Activated naive CD8-positive, alpha-beta T cell (primary cell): ENCODE measurements around the gene ABHD17A.

Source experiments
- H3K27ac Mint-ChIP-seq: one replicate; pipeline ENCODE4 v1.8.0; 2021; ENCODE audit warnings: mixed read lengths
- H3K27me3 Mint-ChIP-seq: one replicate; pipeline ENCODE4 v1.8.0; 2021; ENCODE audit warnings: mixed read lengths
- H3K36me3 Mint-ChIP-seq: one replicate; pipeline ENCODE4 v1.8.0; 2021; ENCODE audit warnings: mixed read lengths
- H3K4me1 Mint-ChIP-seq: one replicate; pipeline ENCODE4 v1.8.0; 2021; ENCODE audit warnings: low read depth, mixed read lengths
- H3K4me3 Mint-ChIP-seq: one replicate; pipeline ENCODE4 v1.8.0; 2021; ENCODE audit warnings: mild to moderate bottlenecking, mixed read lengths
- H3K9me3 Mint-ChIP-seq: one replicate; pipeline ENCODE4 v1.8.0; 2021; ENCODE audit warnings: low read depth, mixed read lengths

Gene ABHD17A

DNA sequence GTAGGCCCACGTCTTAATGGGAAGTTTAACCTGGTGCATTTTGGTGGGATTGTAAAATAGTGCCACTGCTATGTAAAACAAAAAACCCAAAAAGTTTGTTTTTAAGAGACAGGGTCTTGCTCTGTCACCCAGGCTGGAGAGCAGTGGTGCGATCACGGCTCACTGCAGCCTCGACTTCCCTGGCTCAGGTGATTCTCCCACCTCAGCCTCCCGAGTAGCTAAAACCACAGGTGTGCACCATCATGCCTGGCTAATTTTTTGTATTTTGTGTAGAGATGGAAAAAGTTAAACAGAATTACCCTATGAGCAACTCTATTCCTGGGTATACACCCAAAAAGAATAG lies 36.2 kb downstream of the ABHD17A start:
- no peaks in the 10 kb centered on the region for H3K9me3 Mint-ChIP-seq
- no peaks in the 10 kb centered on the region for H3K27me3 Mint-ChIP-seq
- H3K27ac Mint-ChIP-seq = peak overlapping the region; percentile 85
- H3K4me1 Mint-ChIP-seq = peaks cover 52% of the 10 kb centered on the region
- peak overlapping the region; percentile 64 for H3K4me3 Mint-ChIP-seq
- no peaks in the 10 kb centered on the region for H3K36me3 Mint-ChIP-seq

- Mint-ChIP-seq H3K27me3 (no peaks in the 10 kb centered on the region), H3K27ac (peak within 1 kb of the TSS; percentile 94), H3K4me1 (peaks cover 56% of the 10 kb centered on the region), H3K9me3 (no peaks in the 10 kb centered on the region), H3K4me3 (peak within 1 kb of the TSS; percentile 93), H3K36me3 (no peaks in the 10 kb centered on the region)
These were observed 36.7 kb downstream of the ABHD17A start, which contains the start of gene REXO1 for GRCh38 chr19:1848399-1849131. TSS of gene REXO1 (minus strand) at chr19:1848483. CDS start at chr19:1848358, 125 bp downstream.

GRCh38 chr19:1847684-1848398 lies 37.5 kb downstream of the ABHD17A start:
- Mint-ChIP-seq H3K36me3 (no peaks in the 10 kb centered on the region), H3K4me3 (peak overlapping the region; percentile 93), H3K4me1 (peaks cover 52% of the 10 kb centered on the region), H3K9me3 (no peaks in the 10 kb centered on the region), H3K27me3 (no peaks in the 10 kb centered on the region), H3K27ac (peak overlapping the region; percentile 94)

DNA sequence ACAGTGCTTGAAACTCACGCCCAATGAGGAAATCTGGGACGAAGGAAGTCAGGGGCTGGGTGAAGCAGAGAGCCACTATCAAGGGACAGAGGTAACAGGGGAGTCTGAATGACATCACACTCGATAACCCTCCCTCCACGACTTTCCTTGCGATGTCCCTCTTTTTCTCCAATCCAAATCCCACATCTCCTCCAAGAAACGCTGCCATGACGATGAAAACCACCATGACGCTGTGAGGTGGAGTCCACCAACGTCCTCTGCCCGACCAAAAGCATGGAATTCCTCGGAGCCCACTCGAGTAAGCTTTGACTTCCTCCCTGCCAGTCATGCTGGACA lies 38.0 kb downstream of the ABHD17A start:
- Mint-ChIP-seq H3K4me3 (peak overlapping the region; percentile 93), H3K4me1 (peaks cover 57% of the 10 kb centered on the region), H3K36me3 (no peaks in the 10 kb centered on the region), H3K27me3 (no peaks in the 10 kb centered on the region), H3K9me3 (no peaks in the 10 kb centered on the region), H3K27ac (peak overlapping the region; percentile 94)

- H3K9me3 Mint-ChIP-seq = no peaks in the 10 kb centered on the region
- no peaks in the 10 kb centered on the region for H3K36me3 Mint-ChIP-seq
- H3K4me3 Mint-ChIP-seq = peak overlapping the region; percentile 93
- peaks cover 61% of the 10 kb centered on the region for H3K4me1 Mint-ChIP-seq
- no peaks in the 10 kb centered on the region for H3K27me3 Mint-ChIP-seq
- peak overlapping the region; percentile 94 for H3K27ac Mint-ChIP-seq
These were observed 38.6 kb downstream of the ABHD17A start for GRCh38 chr19:1846517-1847204.

- peak overlapping the region; percentile 93 for H3K4me3 Mint-ChIP-seq
- H3K4me1 Mint-ChIP-seq = peaks cover 61% of the 10 kb centered on the region
- H3K27me3 Mint-ChIP-seq = no peaks in the 10 kb centered on the region
- H3K27ac Mint-ChIP-seq = peak overlapping the region; percentile 54
- H3K36me3 Mint-ChIP-seq = no peaks in the 10 kb centered on the region
- no peaks in the 10 kb centered on the region for H3K9me3 Mint-ChIP-seq
These were observed 39.7 kb downstream of the ABHD17A start for GRCh38 chr19:1845642-1846041.

GRCh38 chr19:1845125-1845515 lies 40.2 kb downstream of the ABHD17A start:
- no peaks in the 10 kb centered on the region for H3K9me3 Mint-ChIP-seq
- no peaks in the 10 kb centered on the region for H3K36me3 Mint-ChIP-seq

DNA sequence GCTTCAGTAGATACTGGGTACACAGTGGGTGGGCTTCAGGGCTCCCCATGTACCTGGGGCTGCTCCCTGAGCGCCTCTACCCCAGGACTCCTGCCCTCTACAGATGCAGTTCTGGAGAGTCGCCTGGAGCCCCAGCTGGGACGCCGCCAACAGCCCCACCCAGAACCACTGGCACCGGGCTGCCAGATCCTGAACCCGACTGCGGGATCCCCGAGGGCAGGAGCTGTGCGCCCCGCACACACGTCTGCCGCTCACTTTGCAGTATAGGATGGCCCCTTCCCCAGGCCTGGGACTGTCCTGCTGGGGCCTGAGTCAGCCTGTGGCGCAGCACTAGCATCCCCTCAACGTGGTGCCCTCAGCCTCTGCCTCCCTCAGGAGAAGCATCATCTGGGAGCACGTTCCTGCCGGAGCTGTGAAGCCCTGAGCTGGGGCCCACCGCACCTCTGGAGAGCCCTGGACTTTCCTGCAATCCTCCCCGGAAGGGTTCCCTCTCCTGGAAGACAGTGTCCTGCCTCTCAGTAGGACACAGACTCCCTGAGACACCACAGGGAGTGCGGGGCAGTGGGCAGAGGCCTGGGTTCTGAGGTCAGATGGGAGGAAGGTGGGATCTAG lies 40.7 kb downstream of the ABHD17A start:
- Mint-ChIP-seq H3K36me3 (no peaks in the 10 kb centered on the region), H3K4me3 (peak overlapping the region; percentile 23)

More at GRCh38 chr19:1845125-1845515, 40.2 kb downstream of the ABHD17A start:
- H3K4me3 Mint-ChIP-seq = no peak overlapping the region
- no peaks in the 10 kb centered on the region for H3K27me3 Mint-ChIP-seq
- peaks cover 61% of the 10 kb centered on the region for H3K4me1 Mint-ChIP-seq
- no peak overlapping the region for H3K27ac Mint-ChIP-seq

DNA sequence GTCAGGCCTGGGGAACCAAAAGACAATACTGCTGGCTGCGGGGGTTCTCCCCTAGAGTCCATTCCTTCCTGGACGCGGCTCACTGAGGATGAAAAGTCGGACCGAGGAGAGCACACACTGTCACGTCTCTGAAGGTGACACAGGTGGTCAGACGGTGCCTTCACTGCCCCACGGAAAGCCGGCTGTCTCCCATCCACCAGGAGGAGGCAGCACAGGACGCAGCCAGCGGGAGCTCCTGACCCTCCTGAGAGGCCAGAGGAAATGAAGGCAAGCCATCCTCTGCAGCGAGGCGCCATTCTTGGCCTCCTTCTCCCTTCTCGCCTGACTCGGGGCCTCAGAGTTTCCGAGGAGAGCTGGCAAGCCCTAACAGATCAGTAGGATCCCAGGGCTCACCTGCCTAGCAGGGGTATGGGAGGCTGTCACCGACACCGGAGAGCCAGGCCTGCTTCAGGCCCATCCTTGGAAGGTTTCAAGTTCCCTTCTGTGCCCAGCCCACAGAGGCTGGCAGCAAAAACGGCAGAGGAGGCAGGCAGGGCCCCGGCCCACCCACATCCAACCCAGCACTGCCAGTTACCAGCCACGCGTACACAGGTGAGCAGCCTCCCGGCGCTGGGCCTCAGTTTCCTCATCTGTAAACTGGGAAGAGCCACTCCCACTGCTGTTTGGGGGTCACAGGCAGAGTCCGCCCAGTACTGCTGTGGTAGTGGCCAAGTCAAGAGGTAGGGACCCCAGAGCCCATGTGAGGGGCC lies 41.5 kb downstream of the ABHD17A start:
- H3K36me3 Mint-ChIP-seq = no peaks in the 10 kb centered on the region

More for the DNA sequence above, 40.7 kb downstream of the ABHD17A start:
- Mint-ChIP-seq H3K27me3 (no peaks in the 10 kb centered on the region), H3K9me3 (no peaks in the 10 kb centered on the region), H3K27ac (no peak overlapping the region), H3K4me1 (peaks cover 59% of the 10 kb centered on the region)

GRCh38 chr19:1843116-1843515 lies 42.2 kb downstream of the ABHD17A start:
- Mint-ChIP-seq H3K36me3 (no peaks in the 10 kb centered on the region), H3K9me3 (no peaks in the 10 kb centered on the region)

More for the DNA sequence above, 41.5 kb downstream of the ABHD17A start:
- Mint-ChIP-seq H3K4me3 (no peak overlapping the region), H3K9me3 (no peaks in the 10 kb centered on the region), H3K4me1 (peaks cover 54% of the 10 kb centered on the region), H3K27me3 (no peaks in the 10 kb centered on the region), H3K27ac (no peak overlapping the region)

GRCh38 chr19:1841209-1841924 lies 43.9 kb downstream of the ABHD17A start:
- Mint-ChIP-seq H3K36me3 (no peaks in the 10 kb centered on the region), H3K4me3 (no peak overlapping the region), H3K27ac (no peak overlapping the region), H3K9me3 (no peaks in the 10 kb centered on the region), H3K27me3 (no peaks in the 10 kb centered on the region), H3K4me1 (peaks cover 41% of the 10 kb centered on the region)

More at GRCh38 chr19:1843116-1843515, 42.2 kb downstream of the ABHD17A start:
- Mint-ChIP-seq H3K4me3 (no peak overlapping the region), H3K27me3 (no peaks in the 10 kb centered on the region), H3K4me1 (peaks cover 52% of the 10 kb centered on the region), H3K27ac (no peak overlapping the region)

- Mint-ChIP-seq H3K4me3 (no peak overlapping the region), H3K36me3 (no peaks in the 10 kb centered on the region), H3K9me3 (no peaks in the 10 kb centered on the region), H3K4me1 (peaks cover 39% of the 10 kb centered on the region), H3K27me3 (no peaks in the 10 kb centered on the region), H3K27ac (no peak overlapping the region)
These were observed 44.7 kb downstream of the ABHD17A start for GRCh38 chr19:1840541-1841115.

- Mint-ChIP-seq H3K4me3 (no peak overlapping the region), H3K27me3 (no peaks in the 10 kb centered on the region), H3K9me3 (no peaks in the 10 kb centered on the region), H3K36me3 (no peaks in the 10 kb centered on the region), H3K4me1 (peaks cover 38% of the 10 kb centered on the region), H3K27ac (peak overlapping the region; percentile 50)
These were observed 45.4 kb downstream of the ABHD17A start for GRCh38 chr19:1839658-1840540.
